NCI-H345 (cell line): ENCODE results near the gene COL6A3.
A peak's percentile ranks its signal among the peaks of the same experiment; 100 is the strongest.

ENCODE experiments used
- DNase-seq: peaks from one replicate; lab custom pipeline; 2025; lab: John Stamatoyannopoulos, UW

Gene COL6A3

GRCh38 chr2:237440819-237441281 lies 26.9 kb upstream of the COL6A3 start:
- DNase-seq, result no peak

GRCh38 chr2:237438080-237438940 lies 24.3 kb upstream of the COL6A3 start:
- peak; percentile 49 for DNase-seq

- no peak for DNase-seq
Measured at GRCh38 chr2:237437566-237437965, 23.6 kb upstream of the COL6A3 start.

- DNase-seq, result no peak
Measured at GRCh38 chr2:237435844-237436587, 22.1 kb upstream of the COL6A3 start.

GRCh38 chr2:237434866-237435311 lies 20.9 kb upstream of the COL6A3 start:
- DNase-seq, result no peak

GRCh38 chr2:237433920-237434676 lies 20.1 kb upstream of the COL6A3 start:
- peak; percentile 44 for DNase-seq

- no peak for DNase-seq
Measured at GRCh38 chr2:237432484-237433092, 18.6 kb upstream of the COL6A3 start.

- DNase-seq, result no peak
Measured at GRCh38 chr2:237431837-237432236, 17.9 kb upstream of the COL6A3 start.

GRCh38 chr2:237431372-237431771 lies 17.4 kb upstream of the COL6A3 start:
- DNase-seq, result no peak

- DNase-seq, result no peak
Measured at GRCh38 chr2:237430861-237431260, 16.9 kb upstream of the COL6A3 start.

GRCh38 chr2:237429753-237430152 lies 15.8 kb upstream of the COL6A3 start:
- DNase-seq, result no peak

GRCh38 chr2:237427769-237428506 lies 14.0 kb upstream of the COL6A3 start:
- no peak for DNase-seq

GRCh38 chr2:237426517-237426916 lies 12.6 kb upstream of the COL6A3 start:
- DNase-seq, result no peak

- no peak for DNase-seq
Measured at GRCh38 chr2:237425320-237425719, 11.4 kb upstream of the COL6A3 start.

- DNase-seq, result no peak
Measured at GRCh38 chr2:237424544-237424943, 10.6 kb upstream of the COL6A3 start.

GRCh38 chr2:237423891-237424290 lies 9.9 kb upstream of the COL6A3 start:
- no peak for DNase-seq

- DNase-seq, result no peak
Measured at GRCh38 chr2:237422309-237422708, 8.3 kb upstream of the COL6A3 start.

- DNase-seq, result peak; percentile 67
Measured at GRCh38 chr2:237421542-237422116, 7.7 kb upstream of the COL6A3 start.

GRCh38 chr2:237418300-237418699 lies 4.3 kb upstream of the COL6A3 start:
- no peak for DNase-seq

GRCh38 chr2:237412988-237413776 lies 782 bp downstream of the COL6A3 start:
- no peak for DNase-seq
